ENCODE data around the gene SH3GL1. TPM values are rescaled to one million over a fixed set of nuclear protein-coding genes. Genes with fewer than 3 reads are reported as not detected.

SH3GL1 gene
- total and polyA plus RNA-seq, 10 of the 15 experiments (the other 5 are each of a cell fraction or from before 2014, with no cell fraction given) = 0.93 to 47.4 (median 28.4) TPM

- no peak for TF ChIP-seq ZNF687 (IDR thresholded peaks at IDR 0.05)
- TF ChIP-seq TBL1XR1 (IDR thresholded peaks at IDR 0.05; ENCODE audit: low read depth, low read length) = no peak
- no peak for TF ChIP-seq ZNF622 (IDR thresholded peaks at IDR 0.05)
- peak; percentile 45; the same call in 1 of the 2 replicates for TF ChIP-seq POLR2A (IDR thresholded peaks at IDR 0.05; ENCODE audit: low read depth, low read length)
- no peak for TF ChIP-seq BCLAF1 (IDR thresholded peaks at IDR 0.05)
These were observed 61.6 kb downstream of the SH3GL1 start, which contains the start of gene STAP2 (continued) for GRCh38 chr19:4338441-4339355.
